ENCODE results near the gene UBL4B.

DNA sequence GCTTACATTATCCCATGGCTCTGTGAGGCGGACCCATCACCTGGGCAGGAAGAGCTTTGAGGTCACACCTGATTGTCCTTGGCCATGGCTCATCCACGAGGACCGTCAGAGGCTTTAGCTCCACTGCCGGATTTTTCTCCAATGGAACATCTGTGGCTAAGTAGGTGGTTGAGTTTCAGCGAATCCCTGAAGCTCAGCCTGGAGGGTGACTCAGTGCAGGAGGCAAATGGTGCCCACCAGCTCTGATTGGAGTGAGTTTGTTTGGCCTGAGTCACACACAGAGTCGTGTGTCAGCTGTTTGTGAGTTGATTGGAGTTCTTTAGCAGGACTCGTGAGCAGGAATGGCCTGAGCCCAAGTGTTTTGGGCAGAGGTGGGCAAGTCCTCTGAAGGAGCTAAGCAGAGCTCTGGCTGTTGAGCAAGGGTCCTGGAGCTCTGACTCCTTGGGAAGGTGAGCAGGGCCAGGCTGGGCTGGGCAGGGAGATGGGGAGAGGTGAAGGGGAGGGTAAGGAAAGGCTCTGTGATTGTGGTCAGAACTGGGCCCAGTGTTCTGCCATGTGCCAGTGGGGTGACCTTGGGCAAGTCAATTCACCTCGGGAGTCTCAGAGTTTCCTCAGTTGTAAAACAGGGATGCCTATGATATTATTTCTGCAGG is 40.0 kb downstream of the UBL4B start:
- TF ChIP-seq, protein P1, sequence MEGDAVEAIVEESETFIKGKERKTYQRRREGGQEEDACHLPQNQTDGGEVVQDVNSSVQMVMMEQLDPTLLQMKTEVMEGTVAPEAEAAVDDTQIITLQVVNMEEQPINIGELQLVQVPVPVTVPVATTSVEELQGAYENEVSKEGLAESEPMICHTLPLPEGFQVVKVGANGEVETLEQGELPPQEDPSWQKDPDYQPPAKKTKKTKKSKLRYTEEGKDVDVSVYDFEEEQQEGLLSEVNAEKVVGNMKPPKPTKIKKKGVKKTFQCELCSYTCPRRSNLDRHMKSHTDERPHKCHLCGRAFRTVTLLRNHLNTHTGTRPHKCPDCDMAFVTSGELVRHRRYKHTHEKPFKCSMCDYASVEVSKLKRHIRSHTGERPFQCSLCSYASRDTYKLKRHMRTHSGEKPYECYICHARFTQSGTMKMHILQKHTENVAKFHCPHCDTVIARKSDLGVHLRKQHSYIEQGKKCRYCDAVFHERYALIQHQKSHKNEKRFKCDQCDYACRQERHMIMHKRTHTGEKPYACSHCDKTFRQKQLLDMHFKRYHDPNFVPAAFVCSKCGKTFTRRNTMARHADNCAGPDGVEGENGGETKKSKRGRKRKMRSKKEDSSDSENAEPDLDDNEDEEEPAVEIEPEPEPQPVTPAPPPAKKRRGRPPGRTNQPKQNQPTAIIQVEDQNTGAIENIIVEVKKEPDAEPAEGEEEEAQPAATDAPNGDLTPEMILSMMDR (IDR thresholded peaks at IDR 0.05) = no peak
- no peak for TF ChIP-seq POLR2A (IDR thresholded peaks at IDR 0.05)

Data from body of pancreas (tissue), 4 donors.